ENCODE measurements around the gene POMGNT2. TPM values are rescaled to one million over a fixed set of nuclear protein-coding genes. Genes with fewer than 3 reads are reported as not detected.

POMGNT2 gene
- polyA plus RNA-seq (ENCODE audit: insufficient read length in 3 of 3): 10 to 100 TPM; 19.2 to 21.7 (median 21.7) TPM

DNA sequence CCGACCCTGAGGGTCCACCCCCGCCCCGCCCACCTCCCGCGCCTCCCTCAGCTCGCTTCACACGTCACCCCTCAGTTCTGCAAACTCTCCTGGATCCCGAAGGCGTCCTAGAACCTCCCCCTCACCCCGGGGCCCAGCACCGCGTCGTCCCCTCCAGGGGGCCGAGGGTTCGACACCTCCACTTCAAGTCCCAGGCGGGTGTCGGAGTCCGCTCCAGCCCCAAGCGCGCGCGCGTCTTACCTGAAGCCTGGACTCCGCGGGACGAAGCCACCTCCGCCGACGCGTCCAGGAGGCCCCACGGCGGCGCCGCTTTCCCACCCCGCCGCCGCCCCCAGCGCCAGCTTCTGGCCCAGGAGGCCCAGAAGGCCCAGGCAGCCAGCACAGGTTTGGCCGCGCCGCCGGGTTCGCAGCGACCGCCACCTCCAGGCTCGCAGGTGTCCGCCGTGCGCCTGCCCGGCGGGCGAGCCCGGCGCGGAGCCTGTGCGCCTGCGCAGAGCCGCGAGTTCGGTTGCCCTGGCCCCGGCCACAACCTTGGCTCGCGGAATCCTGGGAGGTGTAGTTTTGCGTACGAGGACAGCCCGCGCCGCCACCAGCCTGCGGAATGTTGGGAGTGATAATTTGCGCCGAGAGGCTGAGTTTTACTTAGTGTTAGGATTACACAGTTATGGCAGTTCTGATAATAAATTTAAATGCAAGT, at the start of gene POMGNT2:
TSS of gene POMGNT2 (minus strand) at position 484 of the 697 bp plus-strand sequence. CDS start 24,648 bp downstream, outside the sequence.
- peak; percentile 62 to 74 (median 69) for DNase-seq (ENCODE audit: low read depth in 3 of 3, low spot score in 2 of 3)

DNA sequence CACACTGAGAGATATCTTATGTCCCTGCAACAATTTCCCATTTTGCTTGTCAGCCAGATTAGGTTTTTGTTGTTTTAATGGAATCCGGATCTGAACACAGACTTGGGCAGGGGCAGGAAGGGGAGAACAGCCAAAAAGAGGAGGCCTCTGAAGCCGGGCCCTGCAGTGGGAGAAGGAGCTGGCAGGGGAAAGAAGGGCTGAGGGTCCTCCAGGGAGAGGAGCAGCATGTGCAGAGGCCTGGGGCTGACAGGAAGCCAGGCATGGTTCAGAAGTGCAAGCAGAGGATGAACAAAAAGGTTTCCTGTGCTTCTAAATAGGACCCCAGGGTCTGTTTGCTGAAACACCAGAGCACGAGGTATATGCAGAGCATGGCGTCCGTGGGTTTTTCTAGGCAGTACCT, 49.1 kb upstream of the POMGNT2 start:
- no peak for DNase-seq (ENCODE audit: low read depth in 3 of 3, low spot score in 2 of 3)

DNA sequence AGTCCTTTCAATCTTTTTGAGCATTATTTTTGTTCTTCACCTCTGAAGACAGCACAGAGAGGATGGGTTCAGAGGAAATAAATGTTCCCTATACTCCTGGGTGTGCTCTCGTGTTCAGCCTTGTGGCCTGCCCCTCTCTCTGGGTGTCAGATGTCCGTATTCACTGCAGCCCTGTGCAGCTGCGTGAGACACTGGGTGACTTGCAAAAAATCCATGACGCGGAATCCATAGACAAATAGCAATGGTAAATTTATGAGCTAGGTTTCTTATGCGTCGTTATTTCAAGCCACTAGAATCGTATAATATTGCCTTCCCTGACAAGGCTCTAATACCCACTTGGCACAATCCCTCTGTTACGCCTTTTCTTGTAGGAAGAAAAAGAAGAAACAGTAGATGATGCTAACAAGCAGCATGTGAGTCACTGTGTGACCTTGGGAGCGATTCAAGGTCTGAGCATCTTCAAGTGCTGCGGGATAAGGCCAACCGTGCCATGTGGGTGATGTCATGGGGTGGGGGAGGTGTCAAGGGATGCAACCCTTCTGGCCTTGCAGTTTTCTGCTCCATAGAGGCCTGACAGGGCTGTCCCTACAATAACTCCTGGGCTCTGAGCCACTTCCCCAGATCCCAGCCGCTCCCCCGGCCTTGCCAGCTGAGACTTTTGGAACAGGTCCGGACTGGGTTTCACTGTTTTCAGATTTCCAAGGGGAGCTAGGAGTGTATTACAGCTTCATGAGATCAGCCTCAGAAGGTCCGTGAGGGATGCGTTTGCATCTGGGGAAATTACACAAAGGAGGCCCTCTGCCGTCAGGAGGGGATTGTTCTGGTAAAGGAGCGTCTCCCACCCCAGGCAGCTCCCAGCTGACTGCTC, 47.6 kb upstream of the POMGNT2 start:
- peak in 1 of 3 donors; percentile 7 for DNase-seq (ENCODE audit: low read depth in 3 of 3, low spot score in 2 of 3)

DNA sequence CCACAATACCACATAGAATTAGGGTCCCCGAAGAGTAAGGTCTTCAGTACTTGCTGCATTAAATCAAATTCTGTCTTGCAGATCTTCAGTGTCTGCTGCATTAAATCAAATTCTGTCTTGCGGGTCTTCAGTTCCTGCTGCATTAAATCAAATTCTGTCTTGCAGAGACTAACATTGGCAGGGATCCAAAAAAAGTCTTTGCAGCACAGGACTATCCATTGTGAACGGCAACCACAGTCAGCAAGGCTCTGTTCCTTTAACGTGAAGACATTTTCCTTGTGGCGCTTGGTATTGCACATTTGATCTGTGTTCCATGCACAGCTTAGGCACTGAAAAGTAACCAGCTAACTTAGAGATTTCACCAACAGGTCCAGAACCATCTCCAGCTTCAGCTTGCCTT, 46.8 kb upstream of the POMGNT2 start:
- peak in 2 of 3 donors; percentile 10 to 43 for DNase-seq (ENCODE audit: low read depth in 3 of 3, low spot score in 2 of 3)

DNA sequence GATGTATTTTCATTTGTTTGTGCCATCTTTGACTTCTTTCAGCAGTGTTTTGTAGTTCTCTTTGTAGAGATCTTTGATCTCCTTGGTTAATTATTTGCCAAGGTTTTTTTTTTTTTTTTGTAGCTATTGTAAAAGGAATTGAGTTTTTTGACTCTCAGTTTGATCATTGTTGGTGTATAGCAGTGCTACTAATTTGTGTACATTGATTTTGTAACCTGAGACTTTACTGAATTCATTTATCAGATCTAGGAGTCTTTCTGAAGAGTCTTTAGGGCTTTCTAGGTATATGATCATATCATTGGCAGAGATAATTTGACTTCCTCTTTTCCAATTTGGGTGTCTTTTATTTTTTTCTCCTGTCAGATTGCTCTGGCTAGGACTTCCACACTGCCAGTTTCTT, 42.2 kb upstream of the POMGNT2 start:
- DNase-seq (ENCODE audit: low read depth in 3 of 3, low spot score in 2 of 3): no peak

DNA sequence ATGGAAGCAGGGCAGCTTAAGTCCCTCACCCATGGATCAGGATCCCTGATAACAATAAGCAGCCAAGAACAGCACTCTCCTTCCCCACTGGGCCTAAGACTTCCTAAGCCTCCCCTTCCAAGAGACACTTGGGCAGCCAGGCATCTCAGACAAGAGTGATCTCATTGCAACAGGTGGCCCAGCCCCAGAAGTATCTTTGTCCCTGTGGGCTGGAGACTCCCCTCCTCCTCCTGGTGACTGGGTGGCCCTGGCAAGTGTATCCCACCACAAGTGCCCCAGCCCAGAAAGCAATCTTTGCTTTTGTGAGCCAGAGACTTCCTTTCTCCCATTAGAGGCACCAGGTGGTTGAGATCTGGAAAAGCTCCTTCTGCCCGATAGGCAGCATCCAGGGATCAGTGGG, 40.7 kb upstream of the POMGNT2 start:
- no peak for DNase-seq (ENCODE audit: low read depth in 3 of 3, low spot score in 2 of 3)

DNA sequence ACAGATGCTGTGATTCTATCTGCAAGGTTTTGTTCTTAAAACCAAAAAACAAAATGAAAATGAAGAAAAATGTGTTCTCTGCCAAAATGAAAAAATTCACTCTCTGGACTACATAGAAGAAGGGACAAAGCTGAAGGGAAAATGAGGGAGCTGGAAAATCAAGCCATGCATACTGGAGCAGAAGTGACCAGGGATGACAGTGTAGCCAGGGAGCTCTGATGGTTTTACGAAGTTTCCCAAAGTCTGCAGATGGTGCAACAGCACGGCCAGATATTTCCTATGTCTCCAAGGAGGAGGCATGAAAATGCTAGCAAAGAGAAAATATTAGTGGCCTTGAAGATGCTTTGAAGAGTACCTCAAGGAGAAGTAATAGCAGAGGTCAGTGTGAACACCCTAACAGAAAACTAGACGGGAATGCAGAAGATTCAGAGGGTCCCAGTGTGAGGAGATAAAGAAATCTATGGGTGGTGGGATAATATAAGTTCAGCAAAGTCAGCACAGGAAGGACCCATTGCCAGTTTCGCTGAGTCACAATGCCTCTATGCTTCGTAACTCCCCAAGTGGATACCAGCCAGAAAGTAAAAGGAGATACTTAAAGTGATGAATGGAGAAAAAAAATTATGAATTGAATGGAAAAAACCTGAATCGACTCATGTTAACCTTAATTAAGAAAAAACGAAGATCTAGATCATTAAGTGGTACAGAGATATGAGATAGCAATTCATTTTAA, 39.0 kb upstream of the POMGNT2 start:
- no peak for DNase-seq (ENCODE audit: low read depth in 3 of 3, low spot score in 2 of 3)

DNA sequence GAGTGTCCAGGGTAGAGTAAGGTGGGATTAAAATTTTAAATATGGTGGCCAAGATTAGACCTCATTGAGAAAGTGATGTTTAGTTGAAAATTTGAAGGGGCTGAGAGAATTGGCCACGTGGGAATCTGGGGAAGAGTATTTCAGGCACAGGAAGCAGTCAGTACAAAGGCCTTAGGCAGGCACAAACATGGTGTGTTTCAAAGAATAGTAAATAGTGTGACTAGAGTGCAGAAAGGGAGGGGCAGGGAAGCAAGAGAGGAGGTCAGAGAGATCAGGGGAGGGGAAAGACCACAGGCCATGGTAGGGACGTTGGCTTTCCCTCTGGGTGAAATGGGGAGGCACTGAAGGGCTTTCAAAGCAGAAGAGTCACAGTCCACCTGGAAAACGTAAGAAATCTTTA, 36.6 kb upstream of the POMGNT2 start:
- DNase-seq (ENCODE audit: low read depth in 3 of 3, low spot score in 2 of 3): no peak

DNA sequence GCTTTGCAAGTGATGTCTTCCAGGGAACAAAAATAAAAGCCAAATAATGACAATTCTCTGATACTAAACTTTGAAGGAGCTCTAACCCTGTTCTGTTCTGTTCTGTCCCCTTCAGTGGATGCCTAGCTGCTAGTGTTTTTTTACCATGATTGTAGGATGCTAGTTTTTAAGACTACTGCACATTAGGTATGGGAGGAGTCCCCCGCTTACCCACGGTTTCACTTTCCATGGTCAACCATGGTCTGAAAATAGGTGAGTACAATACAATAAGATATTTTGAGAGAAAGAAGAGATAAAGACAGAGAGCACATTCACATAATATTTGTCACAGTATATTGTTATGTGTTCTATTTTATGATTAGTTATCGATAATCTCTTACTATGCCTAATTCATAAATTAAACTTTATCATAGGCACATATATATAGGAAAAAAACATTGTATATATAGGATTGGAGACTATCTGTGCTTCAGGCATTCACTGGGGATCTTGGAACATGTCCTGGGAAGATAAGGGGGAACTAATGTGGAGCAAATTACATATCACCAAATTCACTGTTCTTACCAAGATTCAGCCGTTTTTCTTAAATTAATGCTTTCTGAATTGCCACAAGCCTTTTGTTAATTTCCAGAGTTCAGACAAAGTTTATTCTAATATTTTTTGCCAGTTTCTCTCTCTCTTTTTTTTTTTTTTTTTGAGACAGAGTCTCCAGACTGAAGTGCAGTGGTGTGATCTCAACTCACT, 32.8 kb upstream of the POMGNT2 start:
- no peak for DNase-seq (ENCODE audit: low read depth in 3 of 3, low spot score in 2 of 3)

DNA sequence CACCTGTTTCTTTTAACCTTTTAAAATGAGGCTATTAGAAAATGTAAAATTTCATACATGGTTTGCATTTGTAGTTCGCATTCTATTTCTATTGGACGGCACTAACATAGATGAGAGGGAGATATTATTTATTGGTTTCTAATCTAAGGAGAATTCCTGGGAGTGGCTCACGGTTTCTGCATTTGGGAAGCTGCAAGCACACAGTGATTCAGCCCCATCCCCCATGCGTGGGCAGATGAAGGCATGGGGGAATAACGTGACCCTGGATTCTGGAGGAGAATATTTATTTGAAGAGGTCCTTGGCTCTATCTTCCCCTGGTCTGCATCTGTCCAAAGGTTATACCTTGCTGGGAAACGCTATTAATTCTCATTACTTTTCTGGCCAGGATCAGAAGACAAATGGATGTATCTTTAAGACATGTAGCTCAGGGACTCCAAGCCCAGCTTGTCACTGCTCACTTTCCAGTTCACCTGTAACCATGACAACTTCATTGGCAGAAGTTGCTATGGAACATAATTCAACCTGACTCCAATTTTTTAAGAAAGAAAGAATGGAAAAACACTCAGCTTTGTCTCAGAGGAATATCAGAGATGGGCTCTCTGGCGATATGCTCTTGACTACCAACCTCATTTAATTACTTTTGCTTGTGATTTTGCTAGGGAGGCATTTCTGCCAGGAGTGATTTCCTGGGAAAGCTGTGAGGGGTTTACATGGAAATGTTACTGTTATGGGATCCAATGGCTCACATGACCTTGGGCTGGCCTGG, 27.2 kb upstream of the POMGNT2 start:
- no peak for DNase-seq (ENCODE audit: low read depth in 3 of 3, low spot score in 2 of 3)

DNA sequence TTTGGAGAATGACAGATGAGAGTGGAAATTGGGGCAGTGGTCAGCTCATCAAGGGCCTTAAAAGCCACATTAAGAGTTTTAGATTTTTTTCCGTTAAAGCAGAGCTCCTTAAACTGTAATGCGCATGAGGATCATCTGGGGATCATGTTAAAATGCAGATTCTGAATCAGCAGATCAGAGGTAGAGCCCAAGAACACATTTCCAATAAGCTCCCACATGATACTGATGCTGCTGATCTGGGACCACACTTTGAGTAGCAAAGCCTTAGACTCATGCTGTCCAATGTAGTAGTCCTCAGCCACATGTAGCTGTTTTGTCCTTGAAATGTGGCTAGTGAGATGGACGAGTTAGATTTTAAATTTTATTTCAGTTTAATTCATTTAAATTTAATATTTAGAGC, 26.3 kb upstream of the POMGNT2 start:
- no peak for DNase-seq (ENCODE audit: low read depth in 3 of 3, low spot score in 2 of 3)

DNA sequence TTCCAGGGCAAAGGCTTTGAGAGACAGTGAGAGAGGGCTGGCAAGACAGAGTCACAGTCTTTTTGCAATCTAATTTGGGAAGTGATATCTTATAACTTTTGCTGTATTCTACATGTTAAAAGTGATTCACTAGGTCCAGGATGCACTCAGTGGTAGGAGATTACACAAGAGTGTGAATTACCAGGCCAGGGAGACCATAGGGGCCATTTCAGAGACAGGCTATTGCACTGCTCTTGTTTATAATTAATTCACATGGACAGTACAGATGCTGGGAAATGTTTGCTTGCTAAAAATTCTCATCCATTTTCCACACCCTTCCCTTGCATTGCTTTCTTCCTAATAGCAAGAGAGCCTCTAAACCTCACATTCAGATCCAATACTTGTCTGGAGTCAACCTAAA, 22.6 kb upstream of the POMGNT2 start:
- no peak for DNase-seq (ENCODE audit: low read depth in 3 of 3, low spot score in 2 of 3)

DNA sequence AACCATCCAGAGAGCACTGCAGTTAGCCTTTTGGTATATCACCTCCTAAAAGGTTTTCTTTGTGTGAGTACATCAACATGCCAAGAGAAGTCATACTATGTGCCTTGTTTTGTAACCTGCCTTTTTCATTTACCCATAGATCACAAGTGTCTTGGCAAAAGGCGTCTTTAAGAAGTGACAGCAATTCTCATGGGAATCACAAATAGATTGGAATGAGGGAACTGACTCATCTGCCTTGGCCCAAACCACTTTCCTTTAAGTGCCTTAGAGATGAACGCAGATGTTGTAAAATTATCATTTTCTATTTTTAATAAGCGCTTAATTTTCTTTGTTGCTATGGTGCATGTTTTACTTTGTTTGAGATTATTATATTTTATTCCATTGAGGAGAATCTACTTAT, 20.7 kb upstream of the POMGNT2 start:
- DNase-seq (ENCODE audit: low read depth in 3 of 3, low spot score in 2 of 3): no peak

DNA sequence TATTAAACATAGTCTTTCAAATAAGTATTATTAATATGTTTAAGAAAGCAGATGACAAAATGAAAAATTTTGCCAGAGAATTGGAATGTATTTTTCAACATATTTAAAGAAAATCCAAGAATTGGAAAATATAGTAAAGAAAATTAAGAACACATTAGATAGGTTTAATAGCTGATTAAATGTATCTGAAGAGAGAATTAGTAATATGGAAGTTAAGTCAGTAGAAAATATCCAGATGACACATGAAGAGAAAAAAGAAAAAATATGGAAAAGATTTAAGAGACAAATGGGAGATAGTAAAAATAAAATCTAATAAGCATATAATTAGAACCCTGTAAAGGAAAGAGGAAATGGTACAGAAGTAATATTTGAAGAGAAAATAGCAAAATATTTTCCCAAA, 18.0 kb upstream of the POMGNT2 start:
- DNase-seq (ENCODE audit: low read depth in 3 of 3, low spot score in 2 of 3): no peak

DNA sequence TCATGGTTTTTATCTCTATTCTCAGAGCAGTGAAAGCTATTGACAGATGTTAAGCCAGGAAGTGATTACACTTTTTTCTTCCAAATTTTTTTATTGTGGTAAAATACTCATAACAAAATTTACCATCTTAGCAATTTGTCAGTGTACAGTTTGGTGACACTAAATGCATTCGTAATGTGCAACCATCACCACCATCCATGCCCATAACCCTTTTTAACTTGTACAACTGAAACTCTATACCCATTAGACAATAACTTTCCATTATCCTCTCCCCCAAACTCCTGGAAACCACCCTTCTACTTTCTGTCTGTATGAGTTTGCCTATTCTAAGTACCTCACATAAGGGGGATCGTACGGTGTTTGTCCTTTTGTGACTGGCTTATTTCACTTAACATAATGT, 15.1 kb upstream of the POMGNT2 start:
- DNase-seq (ENCODE audit: low read depth in 3 of 3, low spot score in 2 of 3): no peak

DNA sequence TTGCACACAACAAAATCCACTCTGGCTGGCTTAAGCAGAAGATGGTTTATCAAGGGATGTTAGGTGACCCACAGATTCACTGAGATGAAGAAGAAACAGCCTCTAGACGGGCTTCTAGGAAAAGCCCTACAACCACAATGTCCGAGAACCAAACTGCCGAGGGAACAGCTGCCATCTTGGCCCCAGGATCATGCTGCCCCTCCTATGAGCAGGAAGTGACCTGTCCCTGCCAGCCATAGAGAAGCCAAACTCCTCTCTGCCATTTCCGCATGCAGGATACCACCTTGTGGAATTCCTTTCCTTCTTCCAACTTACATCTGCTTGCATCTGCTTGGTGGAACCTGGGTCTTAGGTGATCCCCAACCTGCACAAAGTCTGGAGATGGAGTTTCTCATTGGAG, 11.4 kb upstream of the POMGNT2 start:
- no peak for DNase-seq (ENCODE audit: low read depth in 3 of 3, low spot score in 2 of 3)

DNA sequence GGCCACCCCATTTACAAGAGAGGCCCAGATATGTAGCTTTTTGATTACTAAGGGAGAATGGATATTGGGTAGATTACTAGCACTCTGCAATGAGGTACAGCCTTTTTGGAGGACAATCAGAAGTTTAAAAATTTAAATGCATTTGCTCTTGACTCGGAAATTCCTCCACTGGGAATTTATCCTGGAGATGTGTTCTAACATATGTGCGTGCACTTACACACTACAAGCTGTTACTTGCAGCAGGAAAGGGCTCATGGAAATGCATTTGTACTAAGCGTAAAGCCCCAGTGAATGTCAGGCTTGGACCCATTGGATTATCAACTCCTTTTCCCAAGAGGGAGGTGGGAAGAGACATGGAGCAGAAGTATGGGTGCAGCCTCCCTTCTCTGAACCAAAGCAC, 7.8 kb upstream of the POMGNT2 start:
- no peak for DNase-seq (ENCODE audit: low read depth in 3 of 3, low spot score in 2 of 3)

DNA sequence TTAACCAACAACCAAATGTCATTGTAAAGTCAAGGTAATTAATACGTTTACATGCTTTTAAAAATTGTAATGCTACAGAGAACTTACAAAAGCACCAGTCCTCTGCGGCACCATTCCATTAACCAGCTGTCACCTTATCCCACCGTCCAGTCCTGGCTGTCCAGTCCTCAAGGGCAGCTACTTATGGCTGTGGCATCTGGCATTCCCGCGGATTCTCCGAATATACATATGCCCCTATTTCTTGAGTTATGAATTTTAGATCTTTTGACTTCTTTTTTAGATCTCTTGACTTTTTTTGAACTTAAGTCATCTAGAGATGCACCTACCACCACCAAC, 382 bp upstream of the POMGNT2 start:
- no peak for DNase-seq (ENCODE audit: low read depth in 3 of 3, low spot score in 2 of 3)

DNA sequence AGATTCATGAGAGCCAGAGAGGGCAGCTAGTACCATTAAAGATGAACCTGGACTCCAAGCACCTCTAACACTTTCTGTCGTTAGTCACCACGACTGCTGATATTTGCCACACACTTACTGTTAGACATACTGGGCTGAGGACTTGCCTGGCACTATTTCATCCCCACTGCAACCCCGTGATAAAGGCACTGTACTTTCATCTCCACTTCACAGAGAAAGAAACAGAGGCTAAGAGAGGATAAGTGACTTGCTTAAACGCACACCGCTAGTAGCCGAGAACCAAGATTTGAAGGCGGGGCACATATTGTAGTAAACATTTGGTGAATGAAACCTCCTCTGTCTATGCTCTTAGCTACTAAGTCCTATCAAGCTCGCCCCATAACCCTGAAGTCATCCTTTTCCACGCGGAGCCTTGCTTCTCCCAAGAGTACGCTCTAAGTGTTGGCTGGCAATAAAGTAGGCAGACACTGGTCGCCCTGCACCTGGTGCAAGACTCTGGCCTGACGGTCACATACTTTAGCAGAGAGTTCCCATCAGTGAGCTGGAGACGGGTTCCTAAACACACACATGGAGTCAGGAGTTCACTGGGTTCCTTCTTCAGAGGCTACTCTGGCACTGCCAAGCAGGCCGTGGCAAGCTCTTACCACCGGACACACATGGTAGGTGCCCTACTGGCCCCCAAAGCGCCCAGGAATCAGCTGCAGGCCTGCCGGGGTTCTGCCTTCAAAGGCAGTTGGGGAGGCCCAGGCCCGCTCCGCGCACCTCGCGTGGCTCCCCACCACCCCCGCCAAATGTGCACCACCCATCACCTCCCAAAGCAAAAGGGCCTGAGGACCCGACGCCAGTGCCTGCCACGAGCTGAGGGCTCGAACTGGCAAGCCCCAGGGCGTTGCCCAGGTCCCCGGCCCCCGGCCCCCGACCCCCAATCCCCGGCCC, 951 bp downstream of the POMGNT2 start:
- no peak for DNase-seq (ENCODE audit: low read depth in 3 of 3, low spot score in 2 of 3)

All from right renal cortex interstitium (tissue), 3 donors.